Activated T-cell treated with anti-CD3 and anti-CD28 coated beads, Interleukin-2, amount 50 U/mL, for 24 hours (primary cell): ENCODE measurements around the gene ZCCHC7.

Experiments
- DNase-seq: peaks from one replicate; pipeline ENCODE4 v3.0.0-alpha.2; 2020
- H3K27ac Mint-ChIP-seq: 2 replicates; pipeline ENCODE4 v1.8.0; 2020; ENCODE audit warnings: mild to moderate bottlenecking, mixed read lengths
- H3K27me3 Mint-ChIP-seq: 2 replicates; pipeline ENCODE4 v1.8.0; 2020; ENCODE audit warnings: mixed read lengths
- H3K36me3 Mint-ChIP-seq: 2 replicates; pipeline ENCODE4 v1.8.0; 2020; ENCODE audit warnings: low read depth, mixed read lengths
- H3K4me1 Mint-ChIP-seq: 2 replicates; pipeline ENCODE4 v1.8.0; 2020; ENCODE audit warnings: low read depth, mixed read lengths
- H3K4me3 Mint-ChIP-seq: 2 replicates; pipeline ENCODE4 v1.8.0; 2020; ENCODE audit warnings: mild to moderate bottlenecking, moderate library complexity, mixed read lengths
- H3K9me3 Mint-ChIP-seq: 2 replicates; pipeline ENCODE4 v1.8.0; 2020; ENCODE audit warnings: mixed read lengths

Gene ZCCHC7

GRCh38 chr9:37311938-37312708, 191.7 kb downstream of the ZCCHC7 start:
- Mint-ChIP-seq H3K27me3 (no peaks in the 10 kb centered on the region), H3K27ac (no peak overlapping the region), H3K9me3 (no peaks in the 10 kb centered on the region), H3K4me3 (no peak overlapping the region), H3K36me3 (peaks cover 55% of the 10 kb centered on the region), H3K4me1 (peaks cover 8% of the 10 kb centered on the region)
- DNase-seq, result no peak

GRCh38 chr9:37324261-37324683, 203.9 kb downstream of the ZCCHC7 start:
- H3K4me1 Mint-ChIP-seq, result peaks cover 8% of the 10 kb centered on the region
- H3K27me3 Mint-ChIP-seq, result no peaks in the 10 kb centered on the region
- H3K4me3 Mint-ChIP-seq, result no peak overlapping the region
- H3K36me3 Mint-ChIP-seq, result peaks cover 39% of the 10 kb centered on the region
- DNase-seq, result no peak
- H3K9me3 Mint-ChIP-seq, result no peaks in the 10 kb centered on the region
- peak overlapping the region; percentile 12 for H3K27ac Mint-ChIP-seq

GRCh38 chr9:37324691-37325490, 204.5 kb downstream of the ZCCHC7 start:
- H3K27me3 Mint-ChIP-seq, result no peaks in the 10 kb centered on the region
- peaks cover 8% of the 10 kb centered on the region for H3K4me1 Mint-ChIP-seq
- no peak for DNase-seq
- no peaks in the 10 kb centered on the region for H3K9me3 Mint-ChIP-seq
- H3K36me3 Mint-ChIP-seq, result peaks cover 37% of the 10 kb centered on the region
- peak overlapping the region; percentile 12 for H3K27ac Mint-ChIP-seq
- H3K4me3 Mint-ChIP-seq, result no peak overlapping the region

- DNase-seq, result no peak
- Mint-ChIP-seq H3K27ac (no peak overlapping the region), H3K9me3 (no peaks in the 10 kb centered on the region), H3K4me1 (peaks cover 8% of the 10 kb centered on the region), H3K27me3 (no peaks in the 10 kb centered on the region), H3K4me3 (no peak overlapping the region), H3K36me3 (peaks cover 32% of the 10 kb centered on the region)
Observed at GRCh38 chr9:37325778-37326177, 205.4 kb downstream of the ZCCHC7 start.

GRCh38 chr9:37327553-37327952, 207.2 kb downstream of the ZCCHC7 start:
- Mint-ChIP-seq H3K27me3 (no peaks in the 10 kb centered on the region), H3K36me3 (peaks cover 27% of the 10 kb centered on the region), H3K9me3 (no peaks in the 10 kb centered on the region), H3K27ac (no peak overlapping the region), H3K4me1 (peaks cover 4% of the 10 kb centered on the region), H3K4me3 (no peak overlapping the region)
- no peak for DNase-seq

GRCh38 chr9:37328556-37329227, 208.3 kb downstream of the ZCCHC7 start:
- H3K9me3 Mint-ChIP-seq, result no peaks in the 10 kb centered on the region
- H3K27me3 Mint-ChIP-seq, result no peaks in the 10 kb centered on the region
- H3K4me3 Mint-ChIP-seq, result no peak overlapping the region
- H3K4me1 Mint-ChIP-seq, result peaks cover 4% of the 10 kb centered on the region
- no peak overlapping the region for H3K27ac Mint-ChIP-seq
- no peak for DNase-seq
- peaks cover 17% of the 10 kb centered on the region for H3K36me3 Mint-ChIP-seq

- DNase-seq, result no peak
- Mint-ChIP-seq H3K27ac (no peak overlapping the region), H3K9me3 (no peaks in the 10 kb centered on the region), H3K4me1 (peaks cover 4% of the 10 kb centered on the region), H3K36me3 (peaks cover 11% of the 10 kb centered on the region), H3K27me3 (no peaks in the 10 kb centered on the region), H3K4me3 (no peak overlapping the region)
Observed at GRCh38 chr9:37329576-37329975, 209.2 kb downstream of the ZCCHC7 start.

- Mint-ChIP-seq H3K9me3 (no peaks in the 10 kb centered on the region), H3K27me3 (no peaks in the 10 kb centered on the region), H3K36me3 (peaks cover 9% of the 10 kb centered on the region), H3K27ac (no peak overlapping the region), H3K4me1 (no peaks in the 10 kb centered on the region), H3K4me3 (no peak overlapping the region)
- no peak for DNase-seq
Observed at GRCh38 chr9:37331871-37332270, 211.5 kb downstream of the ZCCHC7 start.

- Mint-ChIP-seq H3K9me3 (no peaks in the 10 kb centered on the region), H3K36me3 (peaks cover 9% of the 10 kb centered on the region), H3K27ac (no peak overlapping the region), H3K27me3 (no peaks in the 10 kb centered on the region), H3K4me1 (no peaks in the 10 kb centered on the region), H3K4me3 (no peak overlapping the region)
- DNase-seq, result no peak
Observed at GRCh38 chr9:37332578-37332977, 212.2 kb downstream of the ZCCHC7 start.

- Mint-ChIP-seq H3K9me3 (no peaks in the 10 kb centered on the region), H3K27me3 (no peaks in the 10 kb centered on the region), H3K4me1 (no peaks in the 10 kb centered on the region), H3K4me3 (no peak overlapping the region), H3K27ac (no peak overlapping the region), H3K36me3 (peaks cover 4% of the 10 kb centered on the region)
- DNase-seq, result no peak
Observed at GRCh38 chr9:37333288-37333687, 212.9 kb downstream of the ZCCHC7 start.

- no peaks in the 10 kb centered on the region for H3K4me1 Mint-ChIP-seq
Observed at GRCh38 chr9:37335238-37335637, 214.9 kb downstream of the ZCCHC7 start.

GRCh38 chr9:37336150-37336549, 215.8 kb downstream of the ZCCHC7 start:
- H3K27ac Mint-ChIP-seq, result no peak overlapping the region
- no peaks in the 10 kb centered on the region for H3K27me3 Mint-ChIP-seq
- H3K9me3 Mint-ChIP-seq, result no peaks in the 10 kb centered on the region
- H3K4me1 Mint-ChIP-seq, result no peaks in the 10 kb centered on the region
- peaks cover 3% of the 10 kb centered on the region for H3K36me3 Mint-ChIP-seq
- no peak overlapping the region for H3K4me3 Mint-ChIP-seq
- DNase-seq, result no peak

More at GRCh38 chr9:37335238-37335637, 214.9 kb downstream of the ZCCHC7 start:
- H3K4me3 Mint-ChIP-seq, result no peak overlapping the region
- no peak for DNase-seq
- peaks cover 3% of the 10 kb centered on the region for H3K36me3 Mint-ChIP-seq
- H3K27ac Mint-ChIP-seq, result no peak overlapping the region
- H3K27me3 Mint-ChIP-seq, result no peaks in the 10 kb centered on the region
- no peaks in the 10 kb centered on the region for H3K9me3 Mint-ChIP-seq

GRCh38 chr9:37337301-37337890, 217.0 kb downstream of the ZCCHC7 start:
- Mint-ChIP-seq H3K4me3 (no peak overlapping the region), H3K36me3 (peaks cover 3% of the 10 kb centered on the region), H3K27me3 (no peaks in the 10 kb centered on the region), H3K4me1 (no peaks in the 10 kb centered on the region), H3K9me3 (no peaks in the 10 kb centered on the region), H3K27ac (no peak overlapping the region)
- no peak for DNase-seq

- H3K4me3 Mint-ChIP-seq, result no peak overlapping the region
- no peaks in the 10 kb centered on the region for H3K4me1 Mint-ChIP-seq
- no peak overlapping the region for H3K27ac Mint-ChIP-seq
- no peaks in the 10 kb centered on the region for H3K27me3 Mint-ChIP-seq
- H3K9me3 Mint-ChIP-seq, result no peaks in the 10 kb centered on the region
- H3K36me3 Mint-ChIP-seq, result peaks cover 3% of the 10 kb centered on the region
- DNase-seq, result no peak
Observed at GRCh38 chr9:37338218-37338617, 217.8 kb downstream of the ZCCHC7 start.
